Hepatocyte (in vitro differentiated cells): Measurements from ENCODE around the gene CEP120.

Experiments
- CTCF ChIP-seq: fragments of 200-600 bp; sonication (generic); IDR thresholded peaks from 2 replicates; pipeline ENCODE4 v1.5.1; 2016; ENCODE audit warnings: antibody characterized with exemption, mild to moderate bottlenecking; ENCODE audit not compliant: poor library complexity
- EZH2 ChIP-seq: fragments of 200-600 bp; sonication (generic); IDR thresholded peaks from 2 replicates; pipeline ENCODE4 v1.6.1; 2016; ENCODE audit warnings: antibody characterized with exemption, mild to moderate bottlenecking, borderline replicate concordance
- EZH2phosphoT487 ChIP-seq: fragments of 200-600 bp; sonication (generic); IDR thresholded peaks from one replicate; pipeline ENCODE4 v1.6.1; 2018; ENCODE audit warnings: antibody characterized with exemption, mild to moderate bottlenecking, low read depth, moderate library complexity; ENCODE audit not compliant: unreplicated experiment, severe bottlenecking

GRCh38 chr5:123412206-123412605 lies 11.0 kb downstream of the CEP120 start:
- TF ChIP-seq EZH2 (no peak), CTCF (no peak), EZH2phosphoT487 (no peak)
